Muscle layer of colon (tissue), 2 donors: Measurements from ENCODE around the gene MRPL21.

Source experiments
- H3K27ac ChIP-seq: one replicate; pipeline ENCODE4 v1.7.0; 2013; ENCODE audit warnings: low read depth, mild to moderate bottlenecking, low read length, moderate library complexity
- H3K27me3 ChIP-seq, 2 donors: one replicate each; pipeline ENCODE4 v1.7.0; 2013; ENCODE audit warnings: low read length in 2 of 2, mild to moderate bottlenecking in 2 of 2; ENCODE audit not compliant: insufficient read depth in 2 of 2, control insufficient read depth in 1 of 2
- H3K36me3 ChIP-seq: one replicate; pipeline ENCODE4 v1.7.0; 2013; ENCODE audit warnings: mild to moderate bottlenecking, low read length; ENCODE audit not compliant: insufficient read depth
- H3K4me1 ChIP-seq: one replicate; pipeline ENCODE4 v1.7.0; 2013; ENCODE audit warnings: mild to moderate bottlenecking, low read length; ENCODE audit not compliant: insufficient read depth
- H3K4me3 ChIP-seq, 2 donors: one replicate each; pipeline ENCODE4 v1.7.0; 2013; ENCODE audit warnings: low read length in 2 of 2, low read depth in 1 of 2, mild to moderate bottlenecking in 1 of 2, moderate library complexity in 1 of 2
- H3K9ac ChIP-seq: one replicate; pipeline ENCODE4 v1.7.0; 2013; ENCODE audit warnings: low read length
- H3K9me3 ChIP-seq: one replicate; pipeline ENCODE4 v1.7.0; 2013; ENCODE audit warnings: mild to moderate bottlenecking, low read length
- donor health status: abdominal sarcoma.
- donor health status: Adenocarcinoma of cecum.

MRPL21 gene

GRCh38 chr11:68940651-68941323 lies 37.2 kb upstream of the MRPL21 start:
- Histone ChIP-seq H3K4me3 (no peak overlapping the region), H3K9me3 (no peaks in the 10 kb centered on the region), H3K27me3 (no peaks in the 10 kb centered on the region), H3K27ac (peak overlapping the region; percentile 90), H3K4me1 (peaks cover 75% of the 10 kb centered on the region), H3K36me3 (peaks cover 51% of the 10 kb centered on the region), H3K9ac (peak overlapping the region; percentile 9)

GRCh38 chr11:68939583-68940555 lies 36.2 kb upstream of the MRPL21 start:
- Histone ChIP-seq H3K9ac (no peak overlapping the region), H3K27ac (peak overlapping the region; percentile 64), H3K36me3 (peaks cover 58% of the 10 kb centered on the region), H3K4me1 (peaks cover 79% of the 10 kb centered on the region), H3K4me3 (no peak overlapping the region), H3K9me3 (no peaks in the 10 kb centered on the region), H3K27me3 (no peaks in the 10 kb centered on the region)

GRCh38 chr11:68938816-68939582 lies 35.4 kb upstream of the MRPL21 start:
- no peak overlapping the region for H3K9ac ChIP-seq
- H3K27ac ChIP-seq, result peak overlapping the region; percentile 61
- peaks cover 65% of the 10 kb centered on the region for H3K36me3 ChIP-seq

GRCh38 chr11:68938088-68938487 lies 34.5 kb upstream of the MRPL21 start:
- H3K27me3 ChIP-seq, result no peaks in the 10 kb centered on the region
- peak overlapping the region; percentile 54 for H3K27ac ChIP-seq

More at GRCh38 chr11:68938816-68939582, 35.4 kb upstream of the MRPL21 start:
- Histone ChIP-seq H3K4me1 (peaks cover 79% of the 10 kb centered on the region), H3K27me3 (no peaks in the 10 kb centered on the region), H3K9me3 (no peaks in the 10 kb centered on the region), H3K4me3 (no peak overlapping the region)

GRCh38 chr11:68936676-68937620 lies 33.3 kb upstream of the MRPL21 start:
- Histone ChIP-seq H3K4me3 (peak overlapping the region in 1 of 2 donors; percentile 9), H3K9ac (no peak overlapping the region), H3K9me3 (no peaks in the 10 kb centered on the region), H3K27ac (peak overlapping the region; percentile 93), H3K36me3 (peaks cover 70% of the 10 kb centered on the region), H3K27me3 (no peaks in the 10 kb centered on the region), H3K4me1 (peaks cover 79% of the 10 kb centered on the region)

More at GRCh38 chr11:68938088-68938487, 34.5 kb upstream of the MRPL21 start:
- Histone ChIP-seq H3K36me3 (peaks cover 67% of the 10 kb centered on the region), H3K4me1 (peaks cover 79% of the 10 kb centered on the region), H3K4me3 (no peak overlapping the region), H3K9ac (no peak overlapping the region), H3K9me3 (no peaks in the 10 kb centered on the region)

GRCh38 chr11:68936358-68936636 lies 32.7 kb upstream of the MRPL21 start:
- peaks cover 74% of the 10 kb centered on the region for H3K36me3 ChIP-seq
- H3K27me3 ChIP-seq, result no peaks in the 10 kb centered on the region
- no peaks in the 10 kb centered on the region for H3K9me3 ChIP-seq
- no peak overlapping the region for H3K9ac ChIP-seq
- peak overlapping the region; percentile 93 for H3K27ac ChIP-seq
- H3K4me1 ChIP-seq, result peaks cover 73% of the 10 kb centered on the region
- no peak overlapping the region for H3K4me3 ChIP-seq

GRCh38 chr11:68935516-68936357 lies 32.1 kb upstream of the MRPL21 start:
- peaks cover 75% of the 10 kb centered on the region for H3K36me3 ChIP-seq
- peak overlapping the region; percentile 93 for H3K27ac ChIP-seq
- no peaks in the 10 kb centered on the region for H3K9me3 ChIP-seq
- H3K9ac ChIP-seq, result peak overlapping the region; percentile 65
- no peaks in the 10 kb centered on the region for H3K27me3 ChIP-seq
- H3K4me3 ChIP-seq, result no peak overlapping the region
- H3K4me1 ChIP-seq, result peaks cover 68% of the 10 kb centered on the region

GRCh38 chr11:68935066-68935465 lies 31.4 kb upstream of the MRPL21 start:
- Histone ChIP-seq H3K27me3 (no peaks in the 10 kb centered on the region), H3K9ac (peak overlapping the region; percentile 65), H3K4me1 (peaks cover 67% of the 10 kb centered on the region), H3K36me3 (peaks cover 77% of the 10 kb centered on the region), H3K9me3 (no peaks in the 10 kb centered on the region), H3K4me3 (no peak overlapping the region), H3K27ac (peak overlapping the region; percentile 93)

- Histone ChIP-seq H3K36me3 (peaks cover 76% of the 10 kb centered on the region), H3K9ac (peak overlapping the region; percentile 65), H3K27ac (peak overlapping the region; percentile 93), H3K4me1 (peaks cover 67% of the 10 kb centered on the region), H3K9me3 (no peaks in the 10 kb centered on the region), H3K27me3 (no peaks in the 10 kb centered on the region), H3K4me3 (no peak overlapping the region)
Observed at GRCh38 chr11:68934666-68935065, 31.0 kb upstream of the MRPL21 start.

GRCh38 chr11:68934321-68934645 lies 30.7 kb upstream of the MRPL21 start:
- H3K9ac ChIP-seq, result peak overlapping the region; percentile 65
- peak overlapping the region; percentile 93 for H3K27ac ChIP-seq
- H3K36me3 ChIP-seq, result peaks cover 76% of the 10 kb centered on the region
- H3K4me3 ChIP-seq, result no peak overlapping the region
- peaks cover 68% of the 10 kb centered on the region for H3K4me1 ChIP-seq
- H3K27me3 ChIP-seq, result no peaks in the 10 kb centered on the region
- H3K9me3 ChIP-seq, result no peaks in the 10 kb centered on the region
